Kidney (tissue), 14 donors: ENCODE measurements around the gene HTR3A. TPM values are rescaled to one million over a fixed set of nuclear protein-coding genes. Genes with fewer than 3 reads are reported as not detected.

Experiments
- DNase-seq, 5 donors: peaks; one replicate each; pipeline ENCODE4 v3.0.0-alpha.2; 2013 to 2020
- FAIRE-seq: peaks from 2 replicates; lab custom pipeline; 2012; peaks lifted over from hg19 to GRCh38; lab: Jason Lieb, UNC
- H3K27ac ChIP-seq, 2 donors: one replicate each; pipeline ENCODE4 v1.7.0; 2013; ENCODE audit warnings: low read depth in 2 of 2, low read length in 2 of 2, inconsistent platforms in 1 of 2
- H3K27me3 ChIP-seq: one replicate; pipeline ENCODE4 v1.7.1; 2013; ENCODE audit warnings: low read length, inconsistent platforms; ENCODE audit not compliant: control insufficient read depth, insufficient read depth
- H3K36me3 ChIP-seq, 3 donors: one replicate each; pipeline versions ENCODE4 v1.7.0 to v1.7.1; 2013; ENCODE audit warnings: low read length in 3 of 3, control low read depth in 1 of 3, inconsistent platforms in 1 of 3; ENCODE audit not compliant: insufficient read depth in 3 of 3, control insufficient read depth in 2 of 3
- H3K4me1 ChIP-seq, 3 donors: one replicate each; pipeline versions ENCODE4 v1.7.0 to v1.7.1; 2013; ENCODE audit warnings: low read length in 3 of 3, inconsistent platforms in 1 of 3, low read depth in 1 of 3; ENCODE audit not compliant: control insufficient read depth in 2 of 3, insufficient read depth in 2 of 3
- H3K4me3 ChIP-seq, 3 donors: one replicate each; pipeline versions ENCODE4 v1.7.0 to v1.8.1; 2013; ENCODE audit warnings: low read length in 3 of 3, control low read depth in 1 of 3, inconsistent platforms in 1 of 3
- H3K9ac ChIP-seq, 3 donors: one replicate each; pipeline versions ENCODE4 v1.7.0 to v1.7.1; 2013; ENCODE audit warnings: low read length in 3 of 3, control low read depth in 1 of 3, inconsistent platforms in 1 of 3
- H3K9me3 ChIP-seq, 3 donors: one replicate each; pipeline versions ENCODE4 v1.7.0 to v1.7.1; 2013; ENCODE audit warnings: low read length in 3 of 3, control low read depth in 1 of 3, inconsistent platforms in 1 of 3; ENCODE audit not compliant: control insufficient read depth in 2 of 3, insufficient read depth in 1 of 3
- CTCF ChIP-seq: IDR thresholded peaks from 3 replicates; pipeline ENCODE4 v1.5.1; 2012; ENCODE audit warnings: mild to moderate bottlenecking, moderate library complexity, borderline replicate concordance; ENCODE audit not compliant: insufficient read depth; ENCODE audit errors: extremely low read depth
- intact Hi-C: fragments of 100-400 bp; cut with DNase I; formaldehyde crosslinking; loops from one replicate; pipeline ENCODE4 v1.11.1; 2022
- polyA plus RNA-seq: library from polyadenylated mRNA; stranded (reverse); fragments of 350-450 nt; fragmentation: Illumina TruSeq; extraction: RNeasy Lipid Tissue Mini Kit (QIAGEN cat#74804); gene quantifications from one replicate; pipeline ENCODE4 v1.2.3, GENCODE V29; 2014; ENCODE audit warnings: low read depth, low replicate concordance; ENCODE audit not compliant: insufficient read depth
- total RNA-seq: library from RNA; stranded (reverse); fragmentation: NEBNext Ultra II Directional; extraction: Animal tissue kit (Norgen Biotek cat#: 25700); gene quantifications from one replicate; pipeline ENCODE4 v1.2.1, GENCODE V29; 2021
- donor health status: control.
- donor health status: control.
- donor health status: control.
- donor health status: control.
- donor health status: control.
- donor health status: DM: yes; HTN: yes; CAD: no.
- donor health status: Normal renal cell carcinoma (clear cell type).

The HTR3A gene
- total and polyA plus RNA-seq, 2 donors from 2014 or later: 1.1 TPM; not detected in 1

- no peak for DNase-seq
- no peak for TF ChIP-seq CTCF
- intact Hi-C loops: no loop called here
- no peaks in the 10 kb centered on the region for H3K27me3 ChIP-seq
- no peak overlapping the region for H3K4me3 ChIP-seq
- no peak for FAIRE-seq
- H3K9me3 ChIP-seq: no peaks in the 10 kb centered on the region
- no peaks in the 10 kb centered on the region for H3K4me1 ChIP-seq
- H3K9ac ChIP-seq: no peak overlapping the region
- no peak overlapping the region for H3K27ac ChIP-seq
- no peaks in the 10 kb centered on the region for H3K36me3 ChIP-seq
These were observed 3.3 kb upstream of the HTR3A start for GRCh38 chr11:113971506-113972195.

- no peak for TF ChIP-seq CTCF
- no peaks in the 10 kb centered on the region for H3K27me3 ChIP-seq
- intact Hi-C loops: no loop called here
- no peaks in the 10 kb centered on the region for H3K36me3 ChIP-seq
- no peak overlapping the region for H3K9ac ChIP-seq
- no peaks in the 10 kb centered on the region for H3K9me3 ChIP-seq
- H3K4me3 ChIP-seq: no peak overlapping the region
- FAIRE-seq (no peak), DNase-seq (no peak)
- H3K27ac ChIP-seq: no peak overlapping the region
- no peaks in the 10 kb centered on the region for H3K4me1 ChIP-seq
These were observed 2.2 kb downstream of the HTR3A start for GRCh38 chr11:113977071-113977490.

GRCh38 chr11:113977701-113978100, 2.8 kb downstream of the HTR3A start:
- no peak for FAIRE-seq

More at GRCh38 chr11:113977701-113978100, 2.8 kb downstream of the HTR3A start:
- Histone ChIP-seq H3K4me1 (no peaks in the 10 kb centered on the region), H3K27me3 (no peaks in the 10 kb centered on the region), H3K4me3 (no peak overlapping the region), H3K36me3 (no peaks in the 10 kb centered on the region), H3K9ac (no peak overlapping the region), H3K27ac (no peak overlapping the region), H3K9me3 (no peaks in the 10 kb centered on the region)
- no peak for DNase-seq
- intact Hi-C loops: no loop called here
- no peak for TF ChIP-seq CTCF
